Trophoblast cell (in vitro differentiated cells and primary cell): Measurements from ENCODE around the gene TNFSF11.

Experiments
- DNase-seq, 2 donors: peaks; one replicate each; pipeline ENCODE4 v3.0.0-alpha.2; 2016
- H2AFZ ChIP-seq: 2 replicates; pipeline ENCODE4 v1.6.1; 2013; ENCODE audit warnings: low read length, moderate library complexity, mild to moderate bottlenecking; ENCODE audit not compliant: insufficient read depth, poor library complexity
- H2AK5ac ChIP-seq: 2 replicates; pipeline ENCODE4 v1.6.1; 2013; ENCODE audit warnings: mild to moderate bottlenecking, low read length
- H2BK120ac ChIP-seq: 2 replicates; pipeline ENCODE4 v1.6.1; 2013; ENCODE audit warnings: low read length, mild to moderate bottlenecking, moderate library complexity; ENCODE audit not compliant: insufficient read depth, poor library complexity
- H2BK12ac ChIP-seq: 2 replicates; pipeline ENCODE4 v1.6.1; 2013; ENCODE audit warnings: mild to moderate bottlenecking, low read length, moderate library complexity
- H2BK5ac ChIP-seq: 2 replicates; pipeline ENCODE4 v1.6.1; 2013; ENCODE audit warnings: low read length, low read depth, moderate library complexity, mild to moderate bottlenecking; ENCODE audit not compliant: poor library complexity
- H3K14ac ChIP-seq: 2 replicates; pipeline ENCODE4 v1.6.1; 2013; ENCODE audit warnings: mild to moderate bottlenecking, low read length
- H3K18ac ChIP-seq: 2 replicates; pipeline ENCODE4 v1.6.1; 2013; ENCODE audit warnings: mild to moderate bottlenecking, low read length
- H3K23ac ChIP-seq: 2 replicates; pipeline ENCODE4 v1.6.1; 2013; ENCODE audit warnings: low read length
- H3K27ac ChIP-seq: 2 replicates; pipeline ENCODE4 v1.5.1; 2013; ENCODE audit warnings: low read depth, mild to moderate bottlenecking, inconsistent platforms, low read length, moderate library complexity
- H3K27me3 ChIP-seq: 2 replicates; pipeline ENCODE4 v1.6.1; 2013; ENCODE audit warnings: inconsistent platforms, mild to moderate bottlenecking, low read length, moderate library complexity; ENCODE audit not compliant: insufficient read depth
- H3K36me3 ChIP-seq, 2 experiments: 1 replicate in 1 of 2; 2 replicates in 1 of 2; pipeline ENCODE4 v1.6.1; 2013; ENCODE audit warnings: low read length in 2 of 2, mild to moderate bottlenecking in 2 of 2, moderate library complexity in 1 of 2; ENCODE audit not compliant: insufficient read depth in 2 of 2, control insufficient read depth in 1 of 2
- H3K4ac ChIP-seq: 2 replicates; pipeline ENCODE4 v1.6.1; 2013; ENCODE audit warnings: low read depth, mild to moderate bottlenecking, low read length, moderate library complexity
- H3K4me1 ChIP-seq, 2 experiments: 1 replicate in 1 of 2; 2 replicates in 1 of 2; pipeline ENCODE4 v1.6.1; 2013; ENCODE audit warnings: low read length in 2 of 2, mild to moderate bottlenecking in 2 of 2, moderate library complexity in 1 of 2; ENCODE audit not compliant: insufficient read depth in 2 of 2, control insufficient read depth in 1 of 2
- H3K4me2 ChIP-seq: 2 replicates; pipeline ENCODE4 v1.6.1; 2013; ENCODE audit warnings: inconsistent platforms, mild to moderate bottlenecking, low read length, moderate library complexity
- H3K4me3 ChIP-seq: 2 replicates; pipeline ENCODE4 v1.5.1; 2013; ENCODE audit warnings: mild to moderate bottlenecking, low read depth, low read length, inconsistent platforms
- H3K79me1 ChIP-seq: one replicate; pipeline ENCODE4 v1.6.1; 2013; ENCODE audit warnings: low read length
- H3K79me2 ChIP-seq: 2 replicates; pipeline ENCODE4 v1.6.1; 2013; ENCODE audit warnings: low read length, mild to moderate bottlenecking; ENCODE audit not compliant: control insufficient read depth, insufficient read depth, poor library complexity
- H3K9ac ChIP-seq: 2 replicates; pipeline ENCODE4 v1.6.1; 2013; ENCODE audit warnings: mild to moderate bottlenecking, low read length
- H3K9me3 ChIP-seq: 2 replicates; pipeline ENCODE4 v1.6.1; 2013; ENCODE audit warnings: low read depth, mild to moderate bottlenecking, control low read depth, inconsistent platforms, low read length; ENCODE audit not compliant: insufficient read depth
- H4K12ac ChIP-seq: 2 replicates; pipeline ENCODE4 v1.6.1; 2013; ENCODE audit warnings: low read depth, mild to moderate bottlenecking, low read length, moderate library complexity
- H4K8ac ChIP-seq: 2 replicates; pipeline ENCODE4 v1.6.1; 2013; ENCODE audit warnings: low read depth, mild to moderate bottlenecking, low read length, moderate library complexity
- H4K91ac ChIP-seq: one replicate; pipeline ENCODE4 v1.6.1; 2013; ENCODE audit warnings: low read depth, mild to moderate bottlenecking, low read length, moderate library complexity
- WGBS: extraction: QIAGEN DNeasy Blood & Tissue Kit; methylation state at CpG from one replicate; pipeline ENCODE4 v1.1.7; 2013; ENCODE audit warnings: missing lambda C conversion rate; ENCODE audit not compliant: insufficient read length, insufficient coverage; ENCODE audit errors: extremely low coverage; 5-methylcytosine and 5-hydroxymethylcytosine counted together

The TNFSF11 gene

GRCh38 chr13:42638886-42639285, 64.9 kb downstream of the TNFSF11 start:
- no peak overlapping the region for H2AK5ac ChIP-seq
- H4K12ac ChIP-seq, result no peak overlapping the region
- H3K4me3 ChIP-seq, result no peak overlapping the region
- H3K9ac ChIP-seq, result no peak overlapping the region
- no peak overlapping the region for H3K23ac ChIP-seq
- no peaks in the 10 kb centered on the region for H3K36me3 ChIP-seq
- no peak overlapping the region for H3K4ac ChIP-seq
- no peaks in the 10 kb centered on the region for H3K9me3 ChIP-seq
- H4K8ac ChIP-seq, result no peak overlapping the region
- H2BK12ac ChIP-seq, result no peak overlapping the region
- no peak for DNase-seq
- no peaks in the 10 kb centered on the region for H3K4me1 ChIP-seq
- H3K27me3 ChIP-seq, result no peaks in the 10 kb centered on the region
- no CpG with 5 or more reads among the region's 1 CpG for WGBS
- no peak overlapping the region for H3K14ac ChIP-seq
- no peak overlapping the region for H4K91ac ChIP-seq
- no peak overlapping the region for H3K18ac ChIP-seq
- no peaks in the 10 kb centered on the region for H3K79me1 ChIP-seq
- H2BK120ac ChIP-seq, result no peak overlapping the region
- H3K4me2 ChIP-seq, result no peak overlapping the region
- no peak overlapping the region for H3K27ac ChIP-seq
- H2AFZ ChIP-seq, result no peak overlapping the region
- H3K79me2 ChIP-seq, result no peaks in the 10 kb centered on the region
- H2BK5ac ChIP-seq, result no peak overlapping the region

GRCh38 chr13:42643076-42643475, 69.1 kb downstream of the TNFSF11 start:
- Histone ChIP-seq H3K9ac (no peak overlapping the region), H3K23ac (no peak overlapping the region), H2BK5ac (no peak overlapping the region), H2AK5ac (no peak overlapping the region), H3K4me2 (no peak overlapping the region), H4K8ac (no peak overlapping the region), H2AFZ (no peak overlapping the region), H3K4ac (no peak overlapping the region), H4K12ac (no peak overlapping the region), H3K4me3 (no peak overlapping the region), H3K9me3 (no peaks in the 10 kb centered on the region), H3K4me1 (no peaks in the 10 kb centered on the region), H3K79me2 (no peaks in the 10 kb centered on the region), H4K91ac (no peak overlapping the region), H3K27ac (no peak overlapping the region), H3K27me3 (no peaks in the 10 kb centered on the region), H3K14ac (no peak overlapping the region), H2BK12ac (no peak overlapping the region), H3K79me1 (no peaks in the 10 kb centered on the region), H3K36me3 (no peaks in the 10 kb centered on the region), H2BK120ac (no peak overlapping the region), H3K18ac (no peak overlapping the region)
- DNase-seq, result no peak
- WGBS, result no CpG with 5 or more reads among the region's 14 CpGs

- H3K27ac ChIP-seq, result no peak overlapping the region
- no peaks in the 10 kb centered on the region for H3K36me3 ChIP-seq
- H3K4ac ChIP-seq, result no peak overlapping the region
- H4K91ac ChIP-seq, result no peak overlapping the region
- no peak overlapping the region for H3K9ac ChIP-seq
- H3K27me3 ChIP-seq, result no peaks in the 10 kb centered on the region
- H3K14ac ChIP-seq, result no peak overlapping the region
- no peaks in the 10 kb centered on the region for H3K79me2 ChIP-seq
- no CpG with 5 or more reads among the region's 3 CpGs for WGBS
- no peak overlapping the region for H3K23ac ChIP-seq
- H3K4me2 ChIP-seq, result no peak overlapping the region
- H4K8ac ChIP-seq, result no peak overlapping the region
- H3K18ac ChIP-seq, result no peak overlapping the region
- H2BK12ac ChIP-seq, result no peak overlapping the region
- DNase-seq, result no peak
- H2BK120ac ChIP-seq, result no peak overlapping the region
- no peak overlapping the region for H2AFZ ChIP-seq
- no peak overlapping the region for H3K4me3 ChIP-seq
- no peak overlapping the region for H2AK5ac ChIP-seq
- H3K79me1 ChIP-seq, result no peaks in the 10 kb centered on the region
- no peak overlapping the region for H2BK5ac ChIP-seq
- no peaks in the 10 kb centered on the region for H3K4me1 ChIP-seq
- no peaks in the 10 kb centered on the region for H3K9me3 ChIP-seq
- H4K12ac ChIP-seq, result no peak overlapping the region
Measured at GRCh38 chr13:42644841-42645240, 70.9 kb downstream of the TNFSF11 start.

- Histone ChIP-seq H3K27ac (no peak overlapping the region), H2AFZ (no peak overlapping the region)
- no CpG with 5 or more reads among the region's 1 CpG for WGBS
Measured at GRCh38 chr13:42645717-42646116, 71.8 kb downstream of the TNFSF11 start.

More at GRCh38 chr13:42645717-42646116, 71.8 kb downstream of the TNFSF11 start:
- Histone ChIP-seq H3K4ac (no peak overlapping the region), H4K8ac (no peak overlapping the region), H2AK5ac (no peak overlapping the region), H3K79me1 (peaks cover 2% of the 10 kb centered on the region), H4K91ac (no peak overlapping the region), H3K9me3 (no peaks in the 10 kb centered on the region), H3K14ac (no peak overlapping the region), H2BK12ac (no peak overlapping the region), H3K4me2 (no peak overlapping the region), H3K9ac (no peak overlapping the region), H3K4me1 (no peaks in the 10 kb centered on the region), H2BK5ac (no peak overlapping the region), H3K23ac (no peak overlapping the region), H3K36me3 (no peaks in the 10 kb centered on the region), H3K4me3 (no peak overlapping the region), H2BK120ac (no peak overlapping the region), H3K27me3 (no peaks in the 10 kb centered on the region), H3K79me2 (no peaks in the 10 kb centered on the region), H3K18ac (no peak overlapping the region), H4K12ac (no peak overlapping the region)
- no peak for DNase-seq
